HFFc6 (cell line): Measurements from ENCODE around the gene PSMB2. TPM values are rescaled to one million over a fixed set of nuclear protein-coding genes. Genes with fewer than 3 reads are reported as not detected.

Experiments
- DNase-seq: peaks from one replicate; pipeline ENCODE4 v3.0.0-alpha.2; 2018
- H3K27ac Mint-ChIP-seq: 2 replicates; pipeline ENCODE4 v1.8.0; 2020; ENCODE audit warnings: mild to moderate bottlenecking, mixed read lengths
- H3K27me3 Mint-ChIP-seq: 2 replicates; pipeline ENCODE4 v1.8.0; 2021; ENCODE audit warnings: mild to moderate bottlenecking, moderate library complexity, mixed read lengths; ENCODE audit not compliant: insufficient read depth
- H3K36me3 Mint-ChIP-seq: 2 replicates; pipeline ENCODE4 v1.8.0; 2021; ENCODE audit warnings: low read depth, mixed read lengths
- H3K4me1 Mint-ChIP-seq: 2 replicates; pipeline ENCODE4 v1.8.0; 2020; ENCODE audit warnings: low read depth, mixed read lengths
- H3K4me3 Mint-ChIP-seq: 2 replicates; pipeline ENCODE4 v1.8.0; 2020; ENCODE audit warnings: mild to moderate bottlenecking, moderate library complexity, mixed read lengths
- H3K9me3 Mint-ChIP-seq: 2 replicates; pipeline ENCODE4 v1.8.0; 2020; ENCODE audit warnings: mild to moderate bottlenecking, mixed read lengths
- total RNA-seq, 6 experiments: library from RNA; stranded (reverse); fragmentation: NEBNext Ultra II Directional; extraction: Animal tissue kit (Norgen Biotek cat#: 25700); gene quantifications; 2 replicates in 1 of 6; 3 replicates in 5 of 6; pipeline ENCODE4 v1.2.3, GENCODE V29; 2021
- TF ChIP-seq, protein P1 (sequence below): fragments of 200-600 bp; sonication (generic); IDR thresholded peaks from 2 replicates; pipeline ENCODE4 v1.5.0; 2021; ENCODE audit warnings: antibody characterized with exemption, mild to moderate bottlenecking

PSMB2 gene
- total RNA-seq, 6 experiments from 2014 or later = 80.8 to 117 (median 98.1) TPM

DNA sequence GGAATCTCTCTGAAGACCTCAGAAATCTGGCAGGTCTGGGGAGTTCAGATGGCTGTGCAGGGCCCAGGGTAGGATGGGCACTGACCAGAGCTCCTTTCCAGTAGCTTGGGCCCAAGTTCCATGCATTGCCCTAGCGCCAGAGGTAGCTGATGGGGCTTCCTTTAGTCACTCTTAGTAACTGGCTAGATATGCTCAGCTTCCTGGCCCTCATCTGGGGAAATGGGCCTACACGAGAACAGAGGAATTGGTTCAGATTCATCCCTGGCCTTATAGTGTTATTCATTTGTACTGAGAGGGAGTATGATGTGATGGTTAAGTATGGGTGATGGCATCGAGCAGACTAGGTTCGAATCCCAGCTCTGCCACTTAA, 15.5 kb upstream of the PSMB2 start:
- Mint-ChIP-seq H3K4me1 (peaks cover 31% of the 10 kb centered on the region), H3K36me3 (no peaks in the 10 kb centered on the region), H3K9me3 (no peaks in the 10 kb centered on the region), H3K27ac (peak overlapping the region; percentile 54), H3K4me3 (no peak overlapping the region; the same call in 1 of the 2 replicates), H3K27me3 (peaks cover 5% of the 10 kb centered on the region)
- TF ChIP-seq, protein P1, sequence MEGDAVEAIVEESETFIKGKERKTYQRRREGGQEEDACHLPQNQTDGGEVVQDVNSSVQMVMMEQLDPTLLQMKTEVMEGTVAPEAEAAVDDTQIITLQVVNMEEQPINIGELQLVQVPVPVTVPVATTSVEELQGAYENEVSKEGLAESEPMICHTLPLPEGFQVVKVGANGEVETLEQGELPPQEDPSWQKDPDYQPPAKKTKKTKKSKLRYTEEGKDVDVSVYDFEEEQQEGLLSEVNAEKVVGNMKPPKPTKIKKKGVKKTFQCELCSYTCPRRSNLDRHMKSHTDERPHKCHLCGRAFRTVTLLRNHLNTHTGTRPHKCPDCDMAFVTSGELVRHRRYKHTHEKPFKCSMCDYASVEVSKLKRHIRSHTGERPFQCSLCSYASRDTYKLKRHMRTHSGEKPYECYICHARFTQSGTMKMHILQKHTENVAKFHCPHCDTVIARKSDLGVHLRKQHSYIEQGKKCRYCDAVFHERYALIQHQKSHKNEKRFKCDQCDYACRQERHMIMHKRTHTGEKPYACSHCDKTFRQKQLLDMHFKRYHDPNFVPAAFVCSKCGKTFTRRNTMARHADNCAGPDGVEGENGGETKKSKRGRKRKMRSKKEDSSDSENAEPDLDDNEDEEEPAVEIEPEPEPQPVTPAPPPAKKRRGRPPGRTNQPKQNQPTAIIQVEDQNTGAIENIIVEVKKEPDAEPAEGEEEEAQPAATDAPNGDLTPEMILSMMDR = no peak
- no peak for DNase-seq

DNA sequence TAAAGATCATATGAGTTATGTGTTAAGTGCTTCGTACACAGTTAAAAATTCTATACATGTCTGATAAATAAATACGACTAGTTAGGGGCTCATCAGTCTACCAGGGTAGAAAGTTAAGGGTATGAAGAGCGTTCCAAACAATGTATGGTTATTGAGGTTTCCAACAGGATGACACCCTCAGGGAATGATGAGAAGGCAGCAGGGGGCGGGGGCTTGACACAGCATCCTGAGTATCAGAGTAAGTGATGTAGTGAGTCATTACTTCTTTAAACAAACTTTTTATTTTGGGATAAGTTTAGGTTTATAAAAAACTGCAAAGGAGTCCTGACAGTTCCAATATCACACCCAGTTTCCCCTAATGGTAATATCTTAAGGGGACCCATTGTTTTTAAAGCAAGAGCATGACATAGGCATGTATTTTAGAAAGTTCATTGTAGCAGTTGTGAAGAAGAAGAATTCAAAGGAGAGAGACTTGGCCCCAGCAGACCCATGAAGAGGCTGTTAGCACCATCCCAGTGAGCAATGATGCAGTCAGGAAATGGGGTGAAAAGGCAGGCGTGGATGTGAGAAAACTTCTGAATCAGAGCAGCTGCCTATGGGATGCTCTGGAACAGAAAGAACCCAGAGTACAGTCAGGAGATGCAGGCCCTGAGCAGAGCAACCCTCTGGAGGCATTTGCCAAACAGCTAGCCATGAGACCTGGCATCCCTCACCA, 15.0 kb upstream of the PSMB2 start:
- H3K4me3 Mint-ChIP-seq = no peak overlapping the region; the same call in 1 of the 2 replicates
- DNase-seq = peak; percentile 61
- peak overlapping the region; percentile 54 for H3K27ac Mint-ChIP-seq
- no peaks in the 10 kb centered on the region for H3K36me3 Mint-ChIP-seq
- peaks cover 7% of the 10 kb centered on the region for H3K27me3 Mint-ChIP-seq
- TF ChIP-seq, protein P1 = no peak
- H3K9me3 Mint-ChIP-seq = no peaks in the 10 kb centered on the region
- peaks cover 31% of the 10 kb centered on the region for H3K4me1 Mint-ChIP-seq

DNA sequence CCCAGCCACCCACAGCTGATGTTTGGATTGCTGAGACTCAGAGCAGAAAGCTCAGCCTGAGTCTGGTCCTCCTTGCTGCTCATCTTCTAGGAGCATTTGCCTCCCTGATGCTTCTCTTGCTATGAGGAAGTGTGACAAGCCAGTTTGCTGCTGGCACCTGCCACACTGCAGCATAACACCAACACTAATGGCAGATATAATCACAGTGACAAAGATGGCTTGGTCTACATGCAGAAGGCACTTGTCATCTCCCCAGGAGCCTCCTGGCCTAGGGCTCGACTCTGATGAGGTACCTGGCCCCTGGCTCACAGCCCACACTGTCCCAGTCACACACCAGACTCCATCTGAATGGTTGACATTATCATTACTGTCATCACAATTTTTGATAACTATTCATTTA, 13.9 kb upstream of the PSMB2 start:
- Mint-ChIP-seq H3K4me1 (peaks cover 31% of the 10 kb centered on the region), H3K27ac (no peak overlapping the region), H3K9me3 (no peaks in the 10 kb centered on the region), H3K4me3 (no peak overlapping the region), H3K36me3 (no peaks in the 10 kb centered on the region), H3K27me3 (peaks cover 10% of the 10 kb centered on the region)
- no peak for DNase-seq
- TF ChIP-seq, protein P1 = no peak

DNA sequence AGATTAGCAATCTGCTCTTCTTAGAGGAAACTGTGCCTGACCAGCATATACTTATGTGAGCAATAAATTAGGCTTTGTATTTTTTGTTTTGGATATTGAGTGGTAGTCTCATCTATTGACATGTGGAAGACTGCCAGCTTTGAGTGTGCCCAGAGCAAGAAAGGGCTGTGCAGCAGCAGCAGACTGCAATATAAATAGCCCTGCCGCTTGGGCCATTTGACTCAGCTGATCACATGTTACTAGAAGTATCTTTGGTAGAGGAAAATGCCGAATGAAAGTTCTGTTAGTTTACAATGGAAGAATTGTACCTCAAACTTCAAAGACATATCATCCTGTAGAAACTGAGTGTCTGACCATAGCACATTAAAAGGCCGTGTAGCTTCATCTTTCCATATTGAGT, 9.1 kb upstream of the PSMB2 start:
- no peak for DNase-seq
- H3K4me1 Mint-ChIP-seq = peaks cover 3% of the 10 kb centered on the region
- no peak overlapping the region for H3K27ac Mint-ChIP-seq
- no peaks in the 10 kb centered on the region for H3K36me3 Mint-ChIP-seq
- H3K27me3 Mint-ChIP-seq = peaks cover 38% of the 10 kb centered on the region
- TF ChIP-seq, protein P1 = no peak
- no peak overlapping the region for H3K4me3 Mint-ChIP-seq
- no peaks in the 10 kb centered on the region for H3K9me3 Mint-ChIP-seq

DNA sequence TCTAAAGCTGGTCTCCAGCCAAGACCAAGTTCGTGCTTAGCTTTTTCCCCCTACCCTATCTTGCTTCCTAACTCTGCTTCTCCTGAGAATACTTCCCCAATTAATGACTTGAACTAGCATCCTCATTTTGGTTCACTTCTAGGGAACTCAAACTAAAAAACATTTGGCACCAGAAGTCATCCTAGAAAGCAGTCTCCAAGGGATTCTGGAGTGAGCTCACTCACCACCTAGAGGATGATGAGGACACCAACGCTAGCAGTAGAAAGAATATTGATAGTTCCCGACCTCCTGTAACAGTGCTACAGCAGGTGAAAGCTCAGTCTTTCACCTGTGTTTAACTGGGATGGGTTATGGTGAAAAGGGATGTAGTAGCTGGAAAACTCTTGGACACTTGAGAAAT, 4.7 kb upstream of the PSMB2 start:
- Mint-ChIP-seq H3K4me1 (peaks cover 11% of the 10 kb centered on the region), H3K27me3 (peaks cover 47% of the 10 kb centered on the region), H3K36me3 (peaks cover 4% of the 10 kb centered on the region), H3K27ac (no peak overlapping the region), H3K4me3 (no peak overlapping the region), H3K9me3 (peaks cover 3% of the 10 kb centered on the region)
- TF ChIP-seq, protein P1 = peak; percentile 47
- no peak for DNase-seq
